HG03135 (cell line): ENCODE data around the gene MSTO1.
"Not testable (repeated sequence)": the region's sequence is repeated elsewhere in the genome, so short reads cannot be mapped to it uniquely, and the experiment has no call there.

Source experiments
- ATAC-seq: cut with Tn5 transposase; IDR thresholded peaks from one replicate; pipeline ENCODE4 v1.9.1; 2021; ENCODE audit warnings: mild to moderate bottlenecking, moderate library complexity; ENCODE audit not compliant: unreplicated experiment

Gene MSTO1

DNA sequence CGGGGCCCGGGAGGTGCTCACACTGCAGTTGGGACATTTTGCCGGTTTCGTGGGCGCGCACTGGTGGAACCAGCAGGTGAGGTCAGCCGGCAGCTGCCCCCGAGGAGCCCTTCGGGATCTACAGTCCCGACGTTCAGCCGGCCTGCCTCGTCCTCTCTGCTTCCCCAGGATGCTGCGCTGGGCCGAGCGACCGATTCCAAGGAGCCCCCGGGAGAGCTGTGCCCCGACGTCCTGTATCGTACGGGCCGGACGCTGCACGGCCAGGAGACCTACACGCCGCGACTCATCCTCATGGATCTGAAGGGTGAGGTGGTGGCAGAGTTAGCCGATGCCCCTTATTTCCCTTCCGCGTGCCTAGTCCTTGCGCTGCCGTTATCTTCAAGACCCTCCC lies 234 bp downstream of the MSTO1 start:
- not testable (repeated sequence) for ATAC-seq

DNA sequence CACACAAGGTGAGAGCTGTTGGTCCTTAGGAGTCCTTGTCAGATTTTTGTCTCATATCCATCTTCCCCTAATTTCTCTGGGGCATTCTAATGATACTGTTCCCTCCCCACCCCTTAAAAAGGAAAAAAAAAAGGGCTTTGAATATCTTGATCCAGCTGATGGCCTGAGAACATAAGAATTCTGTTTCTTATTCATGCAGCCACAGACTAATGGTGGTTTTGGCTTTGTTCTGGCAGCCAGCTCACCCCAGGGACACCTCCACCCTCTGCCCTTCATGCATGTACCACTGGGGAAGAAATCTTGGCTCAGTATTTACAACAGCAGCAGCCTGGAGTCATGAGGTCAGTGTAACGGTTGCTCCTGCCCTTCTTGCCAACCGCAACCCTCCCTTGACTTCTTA lies 3.2 kb downstream of the MSTO1 start:
- not testable (repeated sequence) for ATAC-seq

DNA sequence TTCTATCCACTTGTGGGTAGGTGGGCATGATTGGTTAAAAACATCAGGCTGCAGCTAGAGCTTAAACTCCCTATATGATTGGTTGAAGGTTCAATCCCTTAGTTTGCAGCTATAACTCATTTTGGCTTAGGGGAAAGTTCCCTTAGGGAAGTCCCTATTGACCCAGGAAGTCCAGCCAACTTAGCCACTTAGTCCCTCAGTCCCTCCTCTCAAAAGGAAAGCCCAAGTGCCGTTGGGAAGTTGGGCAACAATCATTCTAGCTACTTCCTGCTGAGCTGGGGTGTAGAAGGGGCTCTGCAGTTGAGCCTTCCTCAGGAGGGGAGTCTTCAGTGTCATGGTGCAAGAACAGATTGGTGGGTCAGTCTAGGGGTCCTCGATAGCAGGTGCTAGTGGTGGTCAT lies 12.2 kb downstream of the MSTO1 start:
- no peak for ATAC-seq

DNA sequence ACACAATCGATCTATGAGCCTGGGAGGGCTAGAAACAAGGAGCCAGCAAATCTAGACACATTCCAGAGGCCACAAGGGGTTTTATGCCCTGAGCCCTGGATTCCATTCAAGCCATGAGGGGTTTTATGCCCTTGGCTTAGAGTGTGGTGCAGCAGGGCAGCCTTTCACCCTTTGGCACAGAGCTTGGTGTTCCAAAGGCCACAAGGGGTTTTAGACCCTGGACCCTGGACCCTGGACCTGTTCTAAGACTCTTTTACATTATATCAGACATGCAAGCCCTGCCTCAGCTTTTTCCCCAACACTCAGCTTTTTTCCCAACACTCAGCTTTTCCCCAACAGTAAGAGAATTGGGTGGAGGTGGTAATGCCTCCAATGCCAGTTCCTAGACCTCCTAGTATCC lies 13.3 kb downstream of the MSTO1 start:
- ATAC-seq, result no peak

DNA sequence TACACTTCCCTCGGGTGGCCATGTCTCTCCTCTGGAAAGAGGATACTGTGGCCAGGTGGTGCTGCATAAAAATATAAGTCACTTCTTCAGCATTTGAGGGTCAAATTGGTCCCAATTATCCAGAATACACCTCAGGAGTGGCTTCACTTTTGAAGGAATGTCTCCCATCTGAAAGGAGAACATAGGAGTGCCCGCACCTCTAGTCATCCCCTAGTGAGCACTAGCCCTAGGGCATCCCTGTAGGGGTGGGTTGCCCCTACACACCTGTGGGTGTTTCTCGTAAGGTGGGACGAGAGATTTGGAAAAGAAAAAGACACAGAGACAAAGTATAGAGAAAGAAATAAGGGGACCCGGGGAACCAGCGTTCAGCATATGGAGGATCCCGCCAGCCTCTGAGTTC lies 16.4 kb downstream of the MSTO1 start:
- ATAC-seq, result not testable (repeated sequence)

DNA sequence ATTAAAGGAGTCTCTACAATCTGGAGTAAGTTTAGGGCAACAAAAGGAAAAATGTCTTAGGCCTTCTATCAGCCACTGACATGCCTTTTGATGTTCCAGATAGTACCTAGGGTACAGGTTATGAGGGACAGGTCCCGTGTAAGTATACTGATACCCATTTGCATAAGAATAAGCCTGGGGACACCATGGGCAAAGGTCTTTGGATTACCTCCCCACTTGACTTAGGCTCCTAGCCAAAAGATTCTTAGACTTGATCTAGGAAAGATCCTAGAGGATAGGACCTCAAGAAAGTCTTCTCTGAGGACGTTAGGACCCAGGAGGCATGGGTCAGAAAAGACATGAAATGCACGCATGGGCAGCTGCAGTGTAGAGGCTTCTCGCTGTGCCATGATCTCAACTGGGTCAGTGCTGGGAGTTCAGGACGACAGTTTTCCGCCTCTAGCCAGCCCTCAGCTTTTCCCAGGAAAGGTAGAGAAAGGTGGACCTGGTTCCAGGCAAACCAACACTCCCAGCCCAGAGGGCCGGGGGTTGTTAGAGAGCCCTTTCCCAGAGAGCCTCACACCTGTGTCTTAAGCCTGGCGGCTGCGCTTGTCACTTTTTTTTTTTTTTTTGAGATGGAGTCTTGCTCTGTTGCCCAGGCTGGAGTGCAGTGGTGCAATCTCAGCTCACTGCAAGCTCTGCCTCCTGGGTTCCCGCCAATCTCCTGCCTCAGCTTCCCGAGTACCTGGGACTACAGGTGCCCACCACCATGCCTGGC lies 26.6 kb downstream of the MSTO1 start:
- no peak for ATAC-seq

DNA sequence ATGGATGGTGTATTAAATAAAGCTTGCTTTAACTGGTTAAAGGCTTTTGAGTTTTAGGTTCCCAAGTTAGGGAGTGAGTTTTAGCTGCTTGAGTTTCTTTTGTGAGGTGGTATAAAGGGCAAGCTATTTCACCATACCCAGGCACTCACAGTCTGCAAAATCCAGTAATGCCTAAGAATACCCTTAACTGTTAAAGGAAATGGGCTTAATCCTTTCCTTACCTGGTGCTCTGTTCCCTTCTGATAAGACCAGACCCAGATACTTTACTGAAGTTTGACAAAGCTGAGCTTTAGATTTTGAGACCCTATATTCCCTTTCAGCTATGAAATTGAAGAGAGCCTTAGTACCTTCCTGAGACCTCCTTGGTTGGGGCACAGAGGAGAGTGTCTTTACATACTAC lies 30.3 kb downstream of the MSTO1 start:
- ATAC-seq, result no peak

DNA sequence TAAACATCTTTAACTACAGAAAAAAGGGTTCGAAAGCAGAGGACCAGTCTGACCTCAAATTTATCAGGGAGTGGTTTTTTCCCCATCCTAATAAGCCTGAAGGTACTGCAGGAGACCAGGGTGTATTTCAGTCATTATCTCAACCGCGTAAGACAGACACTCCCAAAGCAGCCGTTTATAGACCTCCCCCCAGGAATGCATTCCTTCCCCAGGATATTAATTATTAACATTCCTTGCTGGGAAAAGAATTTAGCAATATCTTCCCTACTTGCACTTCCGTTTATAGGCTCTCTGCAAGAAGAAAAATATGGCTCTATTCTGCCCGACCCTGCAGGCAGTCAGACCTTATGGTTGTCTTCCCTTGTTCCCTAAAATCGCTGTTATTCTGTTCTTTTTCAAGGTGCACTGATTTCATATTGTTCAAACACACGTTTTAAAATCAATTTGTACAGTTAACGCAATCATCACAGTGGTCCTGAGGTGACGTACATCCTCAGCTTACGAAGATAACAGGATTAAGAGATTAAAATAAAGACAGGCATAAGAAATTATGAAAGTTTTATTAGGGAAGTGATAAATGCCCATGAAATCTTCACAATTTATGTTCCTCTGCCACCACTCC lies 32.7 kb downstream of the MSTO1 start:
- not testable (repeated sequence) for ATAC-seq

DNA sequence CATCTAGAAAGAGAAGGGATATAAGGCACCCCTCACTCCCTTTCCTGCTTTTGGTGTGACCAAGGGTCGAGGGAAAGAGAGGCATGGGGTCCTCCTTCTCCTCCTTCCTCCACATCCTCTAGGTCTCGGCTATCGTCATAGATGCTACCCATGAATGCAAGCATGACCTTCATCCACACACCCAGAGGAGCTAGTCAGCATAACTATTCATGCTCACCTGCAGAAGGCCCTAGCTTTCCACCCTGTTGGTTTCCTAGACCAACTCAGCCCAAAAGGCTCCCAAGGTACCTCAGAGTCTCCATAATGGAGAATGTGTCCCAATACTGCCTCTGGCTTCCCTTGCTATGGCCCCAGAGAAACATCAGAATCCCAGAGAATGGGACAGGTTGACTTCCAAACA lies 33.2 kb downstream of the MSTO1 start:
- ATAC-seq, result no peak

DNA sequence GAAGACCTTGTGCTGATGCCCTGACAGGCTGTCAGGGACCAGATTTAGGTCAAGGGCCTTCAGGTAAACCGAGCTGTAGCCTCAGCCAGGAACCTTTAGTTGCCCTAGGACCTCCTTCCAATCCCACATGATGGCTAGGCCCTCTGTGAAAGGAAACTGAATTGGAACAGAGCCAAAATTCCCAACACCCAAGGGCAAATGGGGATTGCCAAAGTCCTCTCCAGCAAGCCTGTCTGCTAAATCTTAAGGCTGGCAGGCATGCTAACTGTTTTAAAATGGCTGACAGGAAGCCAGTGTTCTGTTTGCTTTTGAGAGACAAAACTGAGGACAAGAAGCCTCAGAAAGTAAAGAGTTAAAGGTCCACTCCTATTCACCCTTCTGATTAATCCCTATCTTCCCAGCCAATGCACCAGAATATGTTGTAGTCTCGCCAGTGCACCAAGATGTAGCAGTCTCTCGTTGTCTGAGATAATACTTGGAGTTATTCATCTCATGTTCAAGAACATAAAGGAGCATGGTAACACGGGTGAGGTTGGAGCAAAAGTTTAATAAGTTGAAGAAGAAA lies 35.1 kb downstream of the MSTO1 start:
- ATAC-seq, result no peak

DNA sequence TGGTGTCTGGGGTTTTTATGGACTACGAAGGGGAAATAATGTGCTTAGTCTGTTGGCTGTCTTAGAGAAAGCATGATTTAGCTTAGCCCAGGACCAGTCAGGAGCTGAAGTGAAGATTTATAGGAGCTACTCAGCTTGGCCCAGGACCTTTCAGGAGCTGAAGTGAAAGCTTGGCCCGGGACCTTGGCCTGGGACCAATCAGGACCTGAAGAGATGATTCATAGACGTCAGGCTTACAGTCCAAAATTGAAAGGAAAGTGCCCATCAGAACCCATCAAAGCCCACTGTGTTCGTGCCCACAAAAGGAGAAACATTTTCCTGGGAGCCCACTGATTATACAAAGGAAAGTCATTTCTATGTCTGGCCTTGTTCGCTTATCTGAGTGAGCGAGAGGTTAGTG lies 35.6 kb downstream of the MSTO1 start:
- ATAC-seq, result no peak

DNA sequence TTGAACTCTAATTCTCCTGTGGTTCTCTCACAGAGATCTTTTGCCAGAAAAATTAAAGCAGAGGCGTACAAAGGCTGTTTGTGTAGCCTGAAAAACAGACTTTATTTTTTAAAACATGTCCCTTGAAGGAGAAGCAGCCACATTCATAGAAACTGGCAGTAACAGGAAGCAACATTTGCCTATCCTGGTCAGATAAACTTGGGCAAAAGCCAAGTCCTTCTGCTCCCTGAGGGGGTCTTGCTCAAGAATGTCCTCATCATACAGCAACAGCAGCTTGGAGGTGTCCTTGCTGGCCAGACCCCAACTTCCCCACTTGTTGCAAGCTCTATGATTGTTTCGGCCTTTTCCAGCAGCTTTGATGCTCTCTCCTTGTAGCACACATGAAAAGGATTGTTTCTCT lies 36.3 kb downstream of the MSTO1 start:
- no peak for ATAC-seq

DNA sequence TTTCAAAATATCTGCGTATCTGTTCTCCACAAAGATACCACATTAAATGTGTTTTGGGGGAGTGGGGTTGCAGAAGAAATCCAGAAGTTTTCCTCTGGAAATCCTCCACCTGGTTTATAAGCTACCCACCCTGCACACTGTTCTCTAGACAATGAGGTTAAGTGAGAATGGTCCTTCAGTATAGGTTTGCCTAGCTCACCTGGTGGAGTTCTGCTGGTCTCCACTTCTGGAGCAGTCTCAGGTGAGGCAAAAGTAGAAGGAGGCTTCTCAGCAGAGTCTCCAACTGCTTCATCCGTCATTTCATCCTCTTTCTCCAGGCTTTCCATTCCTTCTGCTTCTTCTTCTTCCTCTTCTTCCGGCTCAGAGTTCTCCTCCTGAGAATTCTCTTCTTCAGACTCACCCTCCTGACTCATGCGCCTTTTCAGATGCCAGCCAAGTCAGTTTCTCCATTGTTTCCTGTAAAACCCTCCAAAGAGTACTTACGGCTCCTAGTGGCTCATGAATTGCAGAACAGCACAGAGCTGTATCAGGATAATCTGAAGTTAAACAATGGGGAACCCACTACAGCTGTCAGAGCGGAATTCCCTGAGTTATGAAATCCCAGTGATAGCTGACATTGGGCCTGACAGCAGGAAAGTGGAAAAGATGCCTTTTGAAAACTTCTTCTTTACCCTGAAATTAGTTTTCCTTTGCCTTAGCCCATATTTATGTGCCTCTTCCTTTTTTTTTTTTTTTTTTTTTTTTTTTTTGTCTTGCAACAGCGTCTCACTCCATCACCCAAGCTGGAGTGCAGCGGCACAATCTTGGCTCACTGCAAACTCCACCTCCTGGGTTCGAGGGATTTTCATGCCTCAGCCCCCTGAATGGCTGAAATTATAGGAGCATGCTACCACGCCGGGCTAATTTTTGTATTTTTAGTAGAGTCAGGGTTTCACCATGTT lies 38.5 kb downstream of the MSTO1 start:
- ATAC-seq, result no peak

DNA sequence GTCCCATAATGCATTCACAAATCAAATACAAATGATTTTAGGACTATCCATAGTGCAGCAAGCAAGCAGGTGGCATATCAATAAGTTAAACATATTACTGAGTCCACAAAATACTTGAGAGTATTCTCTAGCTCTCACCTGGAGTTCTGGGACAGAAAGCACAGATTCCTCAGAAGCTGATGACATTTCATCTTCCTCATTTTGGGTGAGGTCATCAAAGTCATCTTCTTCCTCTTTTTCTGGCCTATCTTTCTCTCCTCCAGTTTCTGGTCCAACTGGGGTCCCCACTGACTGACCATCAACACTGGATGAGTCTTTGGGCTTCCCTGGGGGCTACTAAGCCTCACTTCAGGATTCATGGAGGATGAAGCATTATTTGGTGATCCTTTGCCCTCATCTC lies 39.7 kb downstream of the MSTO1 start:
- ATAC-seq, result no peak

DNA sequence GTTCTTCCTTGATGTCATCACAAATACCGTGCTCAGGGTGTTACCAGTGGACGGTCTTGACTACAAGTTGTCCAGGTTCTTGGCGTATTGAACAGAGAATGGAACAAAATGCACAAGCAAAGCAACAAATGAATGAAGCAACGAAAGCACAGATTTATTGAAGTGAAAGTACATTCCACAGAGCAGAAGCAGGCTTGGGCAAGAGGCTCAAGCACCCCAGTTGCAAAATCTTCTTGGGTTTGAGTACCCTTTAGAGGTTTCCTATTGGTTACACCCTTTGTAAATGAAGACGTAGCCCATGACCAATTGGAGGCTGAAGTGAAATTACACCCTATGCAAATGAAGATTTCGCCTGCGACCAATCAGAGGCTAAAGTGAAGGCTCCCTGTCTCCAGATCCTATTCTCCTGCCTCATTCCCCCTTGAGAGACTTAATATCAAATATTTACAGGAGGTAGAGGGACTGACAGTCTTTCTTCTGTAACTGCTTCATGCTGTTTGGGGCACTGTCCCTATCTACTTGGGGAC lies 40.3 kb downstream of the MSTO1 start:
- no peak for ATAC-seq

DNA sequence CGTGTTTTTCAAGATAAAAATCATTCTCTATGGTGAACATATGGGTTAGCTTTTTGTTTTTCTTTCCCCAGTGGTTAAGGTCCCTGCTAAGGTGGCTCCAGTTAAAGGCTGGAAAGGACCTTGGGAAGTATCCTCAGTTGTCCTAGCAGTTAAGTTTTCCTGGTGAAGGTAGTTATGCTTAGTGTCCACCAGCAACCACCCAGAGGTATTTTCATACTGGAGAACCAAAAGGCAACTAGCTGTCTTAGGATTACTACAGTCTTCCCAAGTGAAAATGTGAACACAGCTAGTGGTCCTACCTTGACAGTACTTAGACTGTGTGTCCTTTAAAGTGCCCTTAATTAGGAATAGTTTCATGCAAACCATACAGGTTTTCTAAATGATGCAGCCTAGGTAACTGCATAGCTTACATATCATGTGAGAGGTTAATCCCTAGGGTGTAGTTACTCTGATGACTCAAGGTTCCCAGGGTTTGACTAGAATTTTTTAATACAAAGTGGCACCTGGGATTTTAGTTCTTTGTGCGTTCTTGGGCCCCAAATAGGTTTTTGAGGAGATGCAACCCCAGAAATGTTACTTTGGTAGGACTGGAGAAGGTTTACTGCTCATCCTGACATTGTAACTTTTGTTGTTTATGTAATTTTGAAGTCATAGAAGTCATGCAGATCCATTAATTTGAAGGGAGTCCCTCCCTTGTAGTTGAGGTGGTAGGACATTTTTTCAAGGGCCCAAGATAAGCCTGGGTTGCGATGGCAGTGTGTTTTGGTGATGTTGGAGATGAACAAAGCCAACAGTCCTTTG lies 42.0 kb downstream of the MSTO1 start:
- no peak for ATAC-seq

DNA sequence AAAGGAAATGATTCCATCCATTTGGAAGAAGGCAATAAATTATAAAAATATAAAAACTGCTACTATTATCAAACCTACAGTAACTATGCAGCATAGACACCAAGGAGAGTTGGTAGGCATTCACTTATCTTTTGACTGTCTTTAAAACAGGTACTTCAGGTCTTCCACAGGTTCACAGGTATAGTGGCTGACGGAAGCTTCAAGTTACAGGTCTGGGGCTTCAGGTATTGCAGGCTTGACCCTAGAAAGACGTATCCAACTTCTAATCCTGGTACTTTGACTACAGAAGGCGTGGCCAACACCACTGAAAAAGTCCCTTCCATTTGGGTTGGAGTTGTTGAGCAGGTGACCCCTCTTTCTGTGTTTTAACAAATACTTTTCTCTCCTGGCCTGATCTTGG lies 42.9 kb downstream of the MSTO1 start:
- ATAC-seq, result no peak

DNA sequence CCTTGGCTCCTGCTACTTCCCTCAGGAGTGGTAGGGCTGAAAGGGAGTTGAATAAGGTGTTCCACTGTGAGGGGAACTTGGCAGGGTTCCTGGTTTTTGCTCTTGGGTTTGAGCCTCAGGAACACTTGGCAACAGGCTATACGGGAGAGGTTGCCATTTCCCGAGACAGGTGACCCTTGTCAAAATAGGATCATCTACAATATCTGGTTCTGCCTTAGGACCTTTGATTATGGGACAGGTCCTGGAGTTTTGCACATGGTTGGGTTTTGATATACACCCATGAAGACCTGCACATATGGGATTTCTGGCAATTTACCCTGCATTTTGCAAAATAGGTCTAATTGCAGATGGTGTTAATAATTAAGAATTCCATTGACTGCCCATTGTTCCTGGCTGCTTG lies 47.4 kb downstream of the MSTO1 start:
- ATAC-seq, result no peak

DNA sequence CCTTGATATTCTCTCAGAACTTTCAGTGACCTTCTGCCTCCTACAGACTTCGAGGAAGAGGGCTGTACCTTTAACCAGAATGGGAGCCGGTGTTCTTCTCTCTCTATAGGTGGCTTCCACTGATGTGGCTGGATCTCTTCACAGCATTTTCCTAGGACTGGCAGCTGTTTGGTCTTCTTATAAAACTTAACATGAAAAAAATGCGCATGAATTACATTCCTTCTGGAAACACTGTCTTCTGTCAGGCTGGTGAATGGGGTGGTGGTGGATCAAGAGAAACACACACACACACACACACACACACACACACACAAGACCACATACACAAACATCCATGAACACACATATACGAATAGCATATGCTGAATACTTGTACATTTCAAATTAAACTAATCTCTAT lies 51.2 kb downstream of the MSTO1 start:
- ATAC-seq, result not testable (repeated sequence)
